Raji (cell line): ENCODE results near the gene UPK1A.

Experiments used
- POLR2A ChIP-seq: IDR thresholded peaks from 2 replicates; pipeline ENCODE4 v1.6.1; 2011; ENCODE audit warnings: low read depth, low read length, control low read depth; ENCODE audit not compliant: insufficient read depth

UPK1A gene

DNA sequence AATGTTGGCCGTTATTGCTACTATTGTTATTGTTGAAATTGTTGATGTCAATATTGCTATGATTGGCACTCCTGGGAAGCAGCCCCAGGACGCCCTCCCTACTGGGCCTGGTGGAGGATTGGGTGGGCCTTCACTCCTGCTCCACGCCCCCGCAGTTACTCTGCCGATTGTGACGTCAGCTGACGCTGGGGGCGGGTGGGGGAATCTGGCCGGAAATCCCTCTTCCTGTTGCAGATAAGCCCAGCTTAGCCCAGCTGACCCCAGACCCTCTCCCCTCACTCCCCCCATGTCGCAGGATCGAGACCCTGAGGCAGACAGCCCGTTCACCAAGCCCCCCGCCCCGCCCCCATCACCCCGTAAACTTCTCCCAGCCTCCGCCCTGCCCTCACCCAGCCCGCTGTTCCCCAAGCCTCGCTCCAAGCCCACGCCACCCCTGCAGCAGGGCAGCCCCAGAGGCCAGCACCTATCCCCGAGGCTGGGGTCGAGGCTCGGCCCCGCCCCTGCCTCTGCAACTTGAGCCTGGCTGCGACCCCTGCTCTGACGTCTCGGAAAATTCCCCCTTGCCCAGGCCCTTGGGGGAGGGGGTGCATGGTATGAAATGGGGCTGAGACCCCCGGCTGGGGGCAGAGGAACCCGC lies 24.7 kb upstream of the UPK1A start, which contains the start of gene ETV2:
ETV2 (plus strand) TSS at position 231 of the 637 bp plus-strand sequence. CDS start 716 bp downstream, outside the sequence.
- no peak for TF ChIP-seq POLR2A

DNA sequence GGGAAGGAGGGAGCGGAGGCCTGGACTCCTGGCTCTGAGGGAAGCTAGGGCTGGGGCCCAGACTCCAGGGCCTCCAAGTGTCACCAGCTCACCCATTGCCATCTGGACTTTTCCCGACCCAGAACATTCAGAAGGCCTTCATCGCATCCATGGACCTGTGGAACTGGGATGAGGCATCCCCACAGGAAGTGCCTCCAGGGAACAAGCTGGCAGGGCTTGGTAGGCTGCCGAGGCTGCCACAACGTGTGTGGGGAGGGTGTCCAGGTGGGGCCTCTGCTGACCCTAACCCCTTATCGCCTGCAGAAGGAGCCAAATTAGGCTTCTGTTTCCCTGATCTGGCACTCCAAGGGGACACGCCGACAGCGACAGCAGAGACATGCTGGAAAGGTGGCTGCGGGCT lies 24.0 kb upstream of the UPK1A start:
- no peak for TF ChIP-seq POLR2A

DNA sequence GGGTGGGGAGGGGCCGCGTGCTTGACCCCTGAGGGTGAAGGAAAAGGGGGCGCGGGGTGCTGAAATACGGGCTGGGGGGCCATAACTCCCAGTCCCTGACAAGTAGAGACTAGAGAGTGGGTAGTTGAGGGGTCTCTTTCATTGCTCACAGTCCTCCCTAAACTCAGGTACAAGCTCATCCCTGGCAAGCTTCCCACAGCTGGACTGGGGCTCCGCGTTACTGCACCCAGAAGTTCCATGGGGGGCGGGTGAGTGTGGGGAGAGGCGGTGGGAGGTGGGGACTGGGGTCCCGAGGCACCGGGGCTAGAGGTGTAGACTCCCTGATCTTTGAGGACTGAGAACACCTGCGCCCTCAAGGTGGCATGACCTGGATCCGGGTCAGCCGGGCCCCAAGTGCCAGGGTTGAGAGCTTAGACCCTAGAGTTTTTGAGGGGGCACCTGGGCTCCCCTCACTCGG lies 23.5 kb upstream of the UPK1A start:
- TF ChIP-seq POLR2A: no peak

DNA sequence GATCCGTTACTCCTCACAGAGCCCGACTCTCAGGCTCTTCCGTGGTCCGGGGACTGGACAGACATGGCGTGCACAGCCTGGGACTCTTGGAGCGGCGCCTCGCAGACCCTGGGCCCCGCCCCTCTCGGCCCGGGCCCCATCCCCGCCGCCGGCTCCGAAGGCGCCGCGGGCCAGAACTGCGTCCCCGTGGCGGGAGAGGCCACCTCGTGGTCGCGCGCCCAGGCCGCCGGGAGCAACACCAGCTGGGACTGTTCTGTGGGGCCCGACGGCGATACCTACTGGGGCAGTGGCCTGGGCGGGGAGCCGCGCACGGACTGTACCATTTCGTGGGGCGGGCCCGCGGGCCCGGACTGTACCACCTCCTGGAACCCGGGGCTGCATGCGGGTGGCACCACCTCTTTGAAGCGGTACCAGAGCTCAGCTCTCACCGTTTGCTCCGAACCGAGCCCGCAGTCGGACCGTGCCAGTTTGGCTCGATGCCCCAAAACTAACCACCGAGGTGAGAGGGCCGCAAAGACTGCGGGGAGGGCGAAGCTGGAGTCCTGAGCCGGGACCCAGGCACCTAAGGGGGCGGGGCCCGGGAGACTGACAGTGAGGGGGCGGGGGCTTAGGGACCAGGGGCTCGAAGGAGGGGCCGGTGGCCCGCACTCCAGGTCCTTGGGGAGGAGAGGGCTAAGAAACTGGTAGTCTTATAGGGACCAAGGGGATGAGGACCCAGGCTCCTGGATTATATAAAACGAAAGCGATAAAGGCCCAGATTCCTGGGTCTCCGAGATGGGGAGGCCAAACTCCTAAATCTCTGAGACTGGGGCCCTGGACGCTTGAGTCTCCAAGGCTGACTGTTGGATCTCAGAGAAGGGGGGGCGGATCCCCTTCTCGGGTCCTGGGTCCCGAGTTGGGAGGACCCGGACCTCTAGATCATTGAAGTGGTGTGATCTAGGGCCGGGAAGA lies 22.8 kb upstream of the UPK1A start:
- peak; percentile 83 for TF ChIP-seq POLR2A

DNA sequence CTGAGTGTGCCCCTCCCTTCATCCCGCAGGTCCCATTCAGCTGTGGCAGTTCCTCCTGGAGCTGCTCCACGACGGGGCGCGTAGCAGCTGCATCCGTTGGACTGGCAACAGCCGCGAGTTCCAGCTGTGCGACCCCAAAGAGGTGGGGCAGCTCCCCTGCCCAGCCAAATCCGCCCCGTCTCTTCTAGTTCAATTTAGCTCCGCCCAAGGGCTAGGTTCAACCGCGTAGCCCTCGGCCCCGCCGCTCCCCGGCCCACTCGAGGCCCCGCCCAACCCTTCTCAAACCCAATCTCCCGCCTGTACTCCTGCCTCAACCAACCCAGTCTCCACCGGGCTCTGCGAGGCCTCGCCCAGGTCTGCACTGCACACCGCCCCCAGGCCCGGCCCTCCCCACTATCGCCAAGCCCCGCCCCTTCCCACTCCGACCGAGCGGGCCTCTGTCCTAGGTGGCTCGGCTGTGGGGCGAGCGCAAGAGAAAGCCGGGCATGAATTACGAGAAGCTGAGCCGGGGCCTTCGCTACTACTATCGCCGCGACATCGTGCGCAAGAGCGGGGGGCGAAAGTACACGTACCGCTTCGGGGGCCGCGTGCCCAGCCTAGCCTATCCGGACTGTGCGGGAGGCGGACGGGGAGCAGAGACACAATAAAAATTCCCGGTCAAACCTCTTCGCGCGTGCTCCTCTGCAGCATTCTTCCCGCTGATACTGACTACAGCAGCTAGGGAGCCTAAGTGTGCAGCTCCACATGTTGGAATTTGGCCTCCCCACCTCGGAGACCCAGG lies 21.9 kb upstream of the UPK1A start:
- TF ChIP-seq POLR2A: peak; percentile 55

DNA sequence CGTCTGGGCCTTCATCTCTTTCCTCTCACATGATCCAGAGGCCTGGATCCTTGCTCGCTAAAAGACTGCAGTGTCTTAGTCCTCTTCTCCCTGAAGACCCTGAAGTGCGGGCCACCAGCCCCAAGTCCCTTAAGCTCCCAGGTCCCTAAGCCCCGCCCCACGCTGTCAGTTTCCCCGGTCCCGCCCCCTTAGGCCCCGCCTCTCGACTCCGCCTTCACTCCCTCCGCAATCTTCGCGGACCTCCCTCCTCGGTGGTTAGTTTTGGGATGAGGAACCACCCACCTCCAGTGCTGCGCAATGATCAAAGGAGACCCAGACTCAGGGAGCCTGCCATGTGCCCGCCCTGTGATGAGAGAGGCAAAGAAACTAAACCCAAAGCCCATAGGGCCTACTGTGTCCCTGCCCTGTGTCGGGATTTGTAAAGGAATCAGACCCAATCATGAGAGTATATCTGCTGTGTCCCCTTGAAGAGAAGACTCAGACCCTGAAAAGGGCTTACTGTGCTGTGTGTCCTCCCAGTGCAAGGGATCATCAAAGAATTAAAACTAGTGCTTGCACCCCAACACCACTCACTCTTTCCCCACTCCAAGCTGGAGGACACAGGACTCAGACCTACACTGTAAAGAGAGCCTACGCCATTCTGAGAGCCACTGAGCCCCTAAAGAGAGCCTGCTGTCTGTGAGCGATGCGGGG lies 21.2 kb upstream of the UPK1A start:
- peak; percentile 52 for TF ChIP-seq POLR2A

DNA sequence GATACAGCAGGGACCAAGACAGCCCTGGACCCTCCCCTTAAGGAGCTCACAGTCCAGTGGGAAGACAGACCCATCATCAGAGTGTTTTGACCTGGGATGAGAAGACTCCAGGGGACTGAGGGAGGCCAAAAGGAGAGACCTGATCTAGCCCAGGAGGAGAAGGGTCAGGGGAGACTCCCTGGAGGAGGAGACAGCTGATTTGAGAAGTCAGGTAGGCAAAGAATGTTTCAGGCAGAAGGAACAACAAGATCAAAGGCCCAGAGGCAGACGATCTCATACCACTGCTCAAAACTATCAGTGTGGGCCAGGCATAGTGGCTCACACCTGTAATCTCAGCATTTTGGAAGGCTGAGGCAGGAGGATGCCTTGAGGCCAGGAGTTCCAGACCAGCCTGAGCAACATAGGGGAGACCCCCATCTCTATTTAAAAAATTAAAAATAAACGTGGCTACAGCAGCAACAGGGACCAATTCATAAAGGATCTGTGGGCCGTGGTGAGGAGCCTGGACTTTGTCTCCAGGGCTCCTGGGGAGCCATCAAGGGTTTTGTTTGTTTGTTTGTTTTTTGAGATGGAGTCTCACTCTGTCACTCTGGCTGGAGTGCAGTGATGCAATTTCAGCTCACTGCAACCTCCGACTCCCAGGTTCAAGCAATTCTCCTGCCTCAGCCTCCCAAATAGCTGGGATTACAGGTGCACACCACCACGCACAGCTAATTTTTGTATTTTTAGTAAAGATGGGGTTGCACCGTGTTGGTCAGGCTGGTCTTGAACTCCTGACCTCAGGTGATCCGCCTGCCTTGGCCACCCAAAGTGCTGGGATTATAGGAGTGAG lies 20.4 kb upstream of the UPK1A start:
- no peak for TF ChIP-seq POLR2A

DNA sequence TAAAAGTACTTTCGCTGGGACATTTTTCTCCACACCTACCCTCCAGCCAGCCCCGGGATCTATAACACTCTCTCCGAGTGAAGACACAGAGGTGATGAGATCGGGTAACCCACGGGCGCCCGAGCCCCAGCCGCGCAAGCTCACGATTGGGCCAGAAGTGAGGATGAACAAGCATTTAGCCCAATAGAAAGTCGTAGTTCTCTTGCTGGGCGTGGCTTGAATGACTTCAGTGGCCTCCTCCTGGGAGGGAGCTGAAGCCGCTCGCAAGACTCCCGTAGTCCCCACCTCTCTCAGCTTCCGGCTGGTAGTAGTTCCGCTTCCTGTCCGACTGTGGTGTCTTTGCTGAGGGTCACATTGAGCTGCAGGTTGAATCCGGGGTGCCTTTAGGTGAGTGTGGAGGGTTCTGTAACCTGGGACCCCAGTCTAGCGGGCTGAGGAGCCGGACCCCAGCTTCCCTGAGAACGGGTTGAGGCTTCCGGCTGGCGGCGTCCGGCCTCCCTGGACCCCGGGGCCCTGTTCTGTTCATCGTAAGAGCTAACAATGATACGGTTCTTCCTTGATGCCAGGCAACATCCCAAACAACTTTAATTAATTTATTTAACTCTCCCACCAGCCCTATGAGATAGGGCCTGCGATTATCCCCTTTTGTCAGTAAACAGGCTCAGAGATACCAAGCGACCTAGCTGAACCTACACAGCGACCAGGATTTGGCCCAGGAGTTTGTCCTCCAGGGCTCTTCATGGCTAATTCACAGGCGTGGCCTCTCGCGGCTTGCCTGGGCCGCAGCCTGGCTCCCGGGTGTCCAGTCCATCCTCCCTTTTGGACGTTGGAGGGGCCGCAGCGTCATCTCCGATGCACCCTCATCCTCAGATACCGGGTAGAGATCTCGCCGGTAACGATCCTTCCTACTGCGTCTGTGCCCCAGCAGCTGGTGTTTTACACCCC lies 18.0 kb upstream of the UPK1A start, which contains the start of gene COX6B1:
COX6B1 (plus strand) TSS at position 307 of the 945 bp plus-strand sequence. CDS start 2,921 bp downstream, outside the sequence.
- TF ChIP-seq POLR2A: peak; percentile 94

DNA sequence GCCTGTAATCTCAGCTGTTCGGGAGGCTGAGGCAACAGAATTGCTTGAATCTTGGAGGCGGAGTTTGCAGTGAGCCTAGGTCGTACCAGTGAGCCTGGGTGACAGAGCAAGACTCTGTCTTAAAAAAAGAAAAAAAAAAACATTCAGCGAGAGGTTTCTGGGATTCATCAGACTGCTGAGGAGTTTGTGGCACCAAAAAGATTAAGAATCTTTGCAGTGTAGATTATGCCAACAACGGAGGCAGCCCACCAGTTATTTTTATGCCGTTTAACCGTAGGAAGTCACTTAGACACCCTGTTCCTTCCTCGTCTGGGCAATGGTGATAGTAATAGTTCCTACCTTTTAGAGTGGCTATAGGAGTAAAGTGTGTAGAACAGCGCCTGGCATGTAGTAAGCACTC lies 15.7 kb upstream of the UPK1A start:
- no peak for TF ChIP-seq POLR2A

DNA sequence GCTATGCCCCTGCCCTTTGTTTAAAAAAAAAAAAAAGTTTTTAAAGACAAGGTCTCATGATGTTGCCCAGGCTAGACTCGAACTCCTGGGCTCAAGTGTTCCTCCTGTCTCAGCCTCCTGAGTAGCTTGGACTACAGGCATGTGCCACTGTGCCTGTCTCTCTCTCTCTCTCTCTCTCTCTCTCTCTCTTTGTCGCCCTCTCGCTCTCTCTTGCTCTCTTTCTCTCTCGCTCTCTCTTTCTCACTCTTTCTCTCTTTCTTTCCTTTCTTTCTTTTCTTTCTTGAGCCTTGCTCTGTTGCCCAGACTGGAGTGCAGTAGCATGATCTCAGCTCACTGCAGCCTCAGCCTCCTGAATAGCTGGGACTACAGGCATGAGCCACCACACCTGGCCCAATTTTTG lies 10.7 kb upstream of the UPK1A start:
- TF ChIP-seq POLR2A: no peak

DNA sequence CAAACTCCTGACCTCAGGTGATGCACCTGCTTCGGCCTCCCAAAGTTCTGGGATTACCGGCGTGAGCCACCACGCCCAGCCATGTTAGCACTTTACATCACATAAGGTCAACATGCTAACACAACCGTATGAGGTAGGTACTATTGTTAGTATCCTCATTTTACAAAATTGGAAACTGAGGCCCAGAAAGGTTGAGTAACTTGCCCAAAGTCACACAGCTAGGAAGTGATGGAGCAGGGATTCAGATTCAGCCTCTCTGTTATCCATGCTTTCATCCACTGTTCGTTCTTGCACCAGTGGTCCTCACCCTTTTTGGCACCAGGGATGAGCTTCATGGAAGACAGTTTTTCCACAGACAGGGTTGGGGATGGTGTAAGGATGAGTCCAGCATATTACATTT lies 9.6 kb upstream of the UPK1A start:
- TF ChIP-seq POLR2A: no peak

DNA sequence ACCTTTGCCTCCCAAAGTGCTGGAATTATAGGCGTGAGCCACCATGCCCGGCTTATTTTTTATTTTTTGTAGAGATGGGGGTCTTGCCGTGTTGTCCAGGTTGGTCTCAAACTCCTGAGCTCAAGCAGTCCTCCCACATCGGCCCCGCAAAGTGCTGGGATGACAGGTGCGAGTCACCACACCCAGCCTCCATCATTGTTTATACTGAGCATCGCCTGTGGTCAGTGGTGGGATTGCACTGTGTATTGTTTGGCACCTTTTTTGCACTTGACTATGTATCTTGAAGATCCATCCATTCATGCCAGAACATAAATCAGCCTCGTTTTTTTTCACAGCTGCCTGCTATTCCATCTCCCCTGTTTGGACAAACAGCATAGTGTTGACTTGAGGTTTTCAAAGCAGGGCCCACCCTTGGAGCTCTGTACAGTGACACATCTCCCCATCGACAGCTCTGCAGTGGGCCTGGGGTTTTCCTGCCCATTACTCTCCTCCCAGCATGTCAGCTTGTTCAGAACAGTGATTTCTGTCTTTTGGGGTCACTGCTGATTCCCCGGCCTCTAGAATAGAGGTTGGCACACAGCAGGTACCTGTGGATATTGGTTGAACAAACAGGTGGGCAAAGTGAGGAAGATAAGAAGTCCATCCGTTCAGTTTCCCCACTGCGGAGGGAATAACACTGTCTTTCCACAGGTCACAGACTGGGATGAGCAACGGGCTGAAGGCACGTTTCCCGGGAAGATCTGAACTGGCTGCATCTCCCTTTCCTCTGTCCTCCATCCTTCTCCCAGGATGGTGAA lies 8.2 kb upstream of the UPK1A start:
- TF ChIP-seq POLR2A: no peak
